ENCODE measurements around the gene RUVBL1.

DNA sequence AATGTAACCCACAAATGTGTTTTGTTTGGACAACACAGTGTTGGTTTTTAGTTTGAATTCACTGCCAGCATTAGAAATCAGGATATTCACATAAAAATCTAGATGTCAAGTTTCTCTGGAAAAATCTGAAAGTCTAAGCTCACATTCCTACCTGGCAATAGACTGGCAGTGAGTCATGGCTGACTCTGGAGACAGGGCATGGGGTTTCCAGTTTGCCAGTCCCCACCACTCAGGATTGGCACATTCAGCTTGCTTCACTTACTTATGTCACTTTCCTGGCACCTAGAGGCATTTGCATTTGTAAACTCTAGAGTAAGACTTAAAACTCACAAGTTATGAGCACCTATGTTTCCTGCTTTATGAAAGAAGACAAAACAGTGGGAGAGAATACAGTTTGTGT is 90.5 kb downstream of the RUVBL1 start:
- no peak for TF ChIP-seq POLR2AphosphoS5 (IDR thresholded peaks at IDR 0.05; ENCODE audit: low read depth, low read length)
- TF ChIP-seq POLR2A (IDR thresholded peaks at IDR 0.05; ENCODE audit: low read depth, low read length), result no peak

Measured in GM12892 (cell line).